OCI-LY3 (cell line): Measurements from ENCODE around the gene SUN5.

ENCODE experiments used
- H2AFZ ChIP-seq: fragments of 200-600, 300-600 bp; shearing (Covaris generic); 2 replicates; pipeline ENCODE4 v1.6.0; 2014; ENCODE audit warnings: antibody characterized with exemption, low read depth, low read length
- H3K27ac ChIP-seq: fragments of 200-600, 300-600 bp; sonication (generic); 2 replicates; pipeline ENCODE4 v1.5.1; 2014; ENCODE audit warnings: mild to moderate bottlenecking, low read length, moderate library complexity, mixed read lengths
- H3K27me3 ChIP-seq: fragments of 200-600, 300-600 bp; sonication (generic); 2 replicates; pipeline ENCODE4 v1.6.1; 2014; ENCODE audit warnings: low read depth, low read length, mixed read lengths
- H3K36me3 ChIP-seq: fragments of 200-600, 300-600 bp; sonication (generic); replicated peaks from 2 replicates; pipeline ENCODE3; 2014; ENCODE audit warnings: low read depth, low read length, mixed read lengths
- H3K4me1 ChIP-seq: fragments of 300-600, 200-600 bp; sonication (generic); 2 replicates; pipeline ENCODE4 v1.6.1; 2014; ENCODE audit warnings: low read length, mixed read lengths
- H3K4me2 ChIP-seq: fragments of 200-600, 300-600 bp; sonication (generic); 2 replicates; pipeline ENCODE4 v1.6.1; 2014; ENCODE audit warnings: low read length, mixed read lengths
- H3K4me3 ChIP-seq: fragments of 300-600, 200-600 bp; sonication (generic); 2 replicates; pipeline ENCODE4 v1.5.1; 2014; ENCODE audit warnings: antibody characterized with exemption, mild to moderate bottlenecking, low read length, moderate library complexity
- H3K79me2 ChIP-seq: fragments of 300-600, 200-600 bp; shearing (Covaris generic); 2 replicates; pipeline ENCODE4 v1.6.1; 2014; ENCODE audit warnings: mild to moderate bottlenecking, low read length, mixed read lengths
- H3K9ac ChIP-seq: fragments of 300-600, 200-600 bp; shearing (Covaris generic); 2 replicates; pipeline ENCODE4 v1.6.0; 2014; ENCODE audit warnings: mild to moderate bottlenecking, low read length, moderate library complexity
- H3K9me3 ChIP-seq: fragments of 200-600, 300-600 bp; shearing (Covaris generic); 2 replicates; pipeline ENCODE4 v1.6.1; 2014; ENCODE audit warnings: low read length, mixed read lengths; ENCODE audit not compliant: insufficient read depth
- H4K20me1 ChIP-seq: fragments of 200-600, 300-600 bp; sonication (generic); 2 replicates; pipeline ENCODE4 v1.6.1; 2016; ENCODE audit warnings: low read length, mixed read lengths; ENCODE audit not compliant: insufficient read depth
- CTCF ChIP-seq: fragments of 200-600, 300-600 bp; sonication (generic); IDR thresholded peaks from 2 replicates; pipeline ENCODE4 v1.5.1; 2014; ENCODE audit warnings: antibody characterized with exemption, low read length, low read depth
- EZH2phosphoT487 ChIP-seq: fragments of 200-600 bp; shearing (Covaris generic); IDR thresholded peaks from 2 replicates; pipeline ENCODE4 v1.6.1; 2018; ENCODE audit warnings: antibody characterized with exemption, mixed run types, low read depth

The SUN5 gene

GRCh38 chr20:33043731-33044181 is 39.5 kb upstream of the SUN5 start:
- H4K20me1 ChIP-seq, result no peaks in the 10 kb centered on the region
- no peak overlapping the region for H3K9ac ChIP-seq
- H3K4me1 ChIP-seq, result no peaks in the 10 kb centered on the region
- no peak overlapping the region for H3K4me3 ChIP-seq
- no peak overlapping the region for H3K27ac ChIP-seq
- H3K79me2 ChIP-seq, result no peaks in the 10 kb centered on the region
- H3K9me3 ChIP-seq, result no peaks in the 10 kb centered on the region
- peaks cover 9% of the 10 kb centered on the region; the same call in 1 of the 2 replicates for H3K27me3 ChIP-seq
- no peaks in the 10 kb centered on the region for H3K36me3 ChIP-seq
- TF ChIP-seq EZH2phosphoT487 (no peak), CTCF (no peak)
- H2AFZ ChIP-seq, result no peak overlapping the region
- no peak overlapping the region for H3K4me2 ChIP-seq

- H3K79me2 ChIP-seq, result no peaks in the 10 kb centered on the region
- no peaks in the 10 kb centered on the region for H4K20me1 ChIP-seq
- no peak for TF ChIP-seq EZH2phosphoT487
- TF ChIP-seq CTCF, result no peak
- H3K4me1 ChIP-seq, result no peaks in the 10 kb centered on the region
- no peak overlapping the region for H3K27ac ChIP-seq
- H3K36me3 ChIP-seq, result no peaks in the 10 kb centered on the region
- H3K9me3 ChIP-seq, result no peaks in the 10 kb centered on the region
- no peak overlapping the region for H3K9ac ChIP-seq
- peaks cover 12% of the 10 kb centered on the region; the same call in 1 of the 2 replicates for H3K27me3 ChIP-seq
- H2AFZ ChIP-seq, result no peak overlapping the region
- no peak overlapping the region for H3K4me2 ChIP-seq
- H3K4me3 ChIP-seq, result no peak overlapping the region
Observed at GRCh38 chr20:33042983-33043730, 38.9 kb upstream of the SUN5 start.

- H2AFZ ChIP-seq, result no peak overlapping the region
- H3K36me3 ChIP-seq, result no peaks in the 10 kb centered on the region
- no peak for TF ChIP-seq EZH2phosphoT487
- no peak for TF ChIP-seq CTCF
- no peak overlapping the region for H3K9ac ChIP-seq
- H3K4me3 ChIP-seq, result no peak overlapping the region
- no peak overlapping the region for H3K27ac ChIP-seq
- no peaks in the 10 kb centered on the region for H3K4me1 ChIP-seq
- no peak overlapping the region for H3K4me2 ChIP-seq
- no peaks in the 10 kb centered on the region for H3K9me3 ChIP-seq
- H4K20me1 ChIP-seq, result no peaks in the 10 kb centered on the region
- no peaks in the 10 kb centered on the region for H3K79me2 ChIP-seq
- H3K27me3 ChIP-seq, result peaks cover 16% of the 10 kb centered on the region; the same call in 1 of the 2 replicates
Observed at GRCh38 chr20:33042430-33042829, 38.2 kb upstream of the SUN5 start.

GRCh38 chr20:33038243-33038642 is 34.0 kb upstream of the SUN5 start:
- peaks cover 20% of the 10 kb centered on the region for H3K27me3 ChIP-seq
- no peaks in the 10 kb centered on the region for H4K20me1 ChIP-seq
- H3K9me3 ChIP-seq, result no peaks in the 10 kb centered on the region
- H3K27ac ChIP-seq, result no peak overlapping the region
- TF ChIP-seq CTCF (no peak), EZH2phosphoT487 (no peak)
- no peaks in the 10 kb centered on the region for H3K36me3 ChIP-seq
- no peak overlapping the region for H3K4me2 ChIP-seq
- H3K9ac ChIP-seq, result no peak overlapping the region
- H3K79me2 ChIP-seq, result no peaks in the 10 kb centered on the region
- no peak overlapping the region for H3K4me3 ChIP-seq
- no peaks in the 10 kb centered on the region for H3K4me1 ChIP-seq
- no peak overlapping the region for H2AFZ ChIP-seq
